ENCODE results near the gene TAGLN2. TPM values are rescaled to one million over a fixed set of nuclear protein-coding genes. Genes with fewer than 3 reads are reported as not detected.

The TAGLN2 gene
- total and polyA plus RNA-seq, 4 donors = 75.1 to 101 (median 89.2) TPM

DNA sequence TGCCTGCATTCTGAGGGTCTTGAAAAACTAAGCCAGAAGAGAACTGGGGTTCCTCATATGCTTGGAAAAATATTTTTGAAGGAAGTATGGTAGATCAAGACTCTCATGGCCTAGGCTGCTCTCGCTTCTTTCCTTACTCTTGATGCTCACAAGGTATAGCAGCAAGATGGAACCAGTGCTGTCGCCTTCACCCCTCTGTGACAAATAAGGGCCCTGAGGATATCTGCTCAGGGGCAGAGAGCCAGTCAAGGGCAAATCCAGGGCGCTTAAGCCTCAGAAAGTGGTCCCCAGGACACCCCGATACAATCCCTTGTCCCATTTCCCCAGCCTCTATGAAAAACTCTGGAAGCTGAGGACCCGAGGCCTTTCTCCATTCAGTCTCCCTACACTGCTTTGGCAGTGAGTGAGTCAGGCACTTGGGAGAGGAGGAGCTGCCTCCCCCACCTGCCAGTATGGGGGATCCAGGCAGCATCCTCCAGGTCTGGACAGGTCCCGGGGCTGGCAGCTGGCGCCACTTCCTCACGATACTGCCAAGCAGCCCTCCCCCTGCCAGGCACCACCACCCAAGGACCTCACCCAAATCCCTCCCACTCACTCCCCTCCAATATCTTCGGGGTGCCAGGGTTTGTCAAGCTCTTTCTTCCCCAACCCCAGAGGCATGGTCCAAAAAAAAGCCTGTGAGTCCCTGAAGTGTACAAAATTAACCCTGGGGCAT is 18.8 kb upstream of the TAGLN2 start:
- Histone ChIP-seq H3K27me3 (ENCODE audit: control insufficient read depth, insufficient read depth, low read length) (peaks cover 10% of the 10 kb centered on the region), H3K4me3 (ENCODE audit: low read depth, low read length) (no peak overlapping the region)
- WGBS (ENCODE audit: insufficient coverage) = 76% methylated on average over 8 of the region's 9 CpGs

DNA sequence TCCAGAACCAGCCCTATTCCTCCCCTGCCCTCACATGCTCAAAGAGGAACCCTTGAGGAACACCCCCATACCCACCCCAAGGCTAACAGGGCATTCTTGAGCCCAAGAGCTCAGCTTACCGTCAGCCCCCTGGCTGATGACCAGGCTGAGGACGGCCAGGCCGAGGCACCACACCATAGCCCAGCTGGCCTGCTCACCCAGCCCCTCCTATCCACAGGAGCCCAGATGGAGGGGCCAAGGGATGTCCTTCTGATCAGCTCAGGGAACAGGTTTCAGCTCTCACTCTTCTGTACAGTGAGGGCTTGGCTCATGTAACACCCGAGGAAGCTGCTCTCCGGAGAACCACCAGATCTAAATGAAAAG is 18.0 kb upstream of the TAGLN2 start:
- Histone ChIP-seq H3K27ac (ENCODE audit: low read depth, low read length) (no peak overlapping the region), H3K4me3 (ENCODE audit: low read depth, low read length) (no peak overlapping the region)
- 81% methylated on average over 3 of the region's 5 CpGs for WGBS (ENCODE audit: insufficient coverage)

More for the DNA sequence above, 18.8 kb upstream of the TAGLN2 start:
- Histone ChIP-seq H3K4me1 (ENCODE audit: control insufficient read depth, insufficient read depth, low read length) (peaks cover 40% of the 10 kb centered on the region), H3K9me3 (ENCODE audit: control insufficient read depth, insufficient read depth, low read length) (no peaks in the 10 kb centered on the region), H3K36me3 (ENCODE audit: control insufficient read depth, insufficient read depth, low read length) (no peaks in the 10 kb centered on the region), H3K27ac (ENCODE audit: low read depth, low read length) (no peak overlapping the region)
- DNase-seq (ENCODE audit: low read depth in 4 of 6, low spot score in 6 of 6) = peak in 1 of 6 donors; percentile 43

DNA sequence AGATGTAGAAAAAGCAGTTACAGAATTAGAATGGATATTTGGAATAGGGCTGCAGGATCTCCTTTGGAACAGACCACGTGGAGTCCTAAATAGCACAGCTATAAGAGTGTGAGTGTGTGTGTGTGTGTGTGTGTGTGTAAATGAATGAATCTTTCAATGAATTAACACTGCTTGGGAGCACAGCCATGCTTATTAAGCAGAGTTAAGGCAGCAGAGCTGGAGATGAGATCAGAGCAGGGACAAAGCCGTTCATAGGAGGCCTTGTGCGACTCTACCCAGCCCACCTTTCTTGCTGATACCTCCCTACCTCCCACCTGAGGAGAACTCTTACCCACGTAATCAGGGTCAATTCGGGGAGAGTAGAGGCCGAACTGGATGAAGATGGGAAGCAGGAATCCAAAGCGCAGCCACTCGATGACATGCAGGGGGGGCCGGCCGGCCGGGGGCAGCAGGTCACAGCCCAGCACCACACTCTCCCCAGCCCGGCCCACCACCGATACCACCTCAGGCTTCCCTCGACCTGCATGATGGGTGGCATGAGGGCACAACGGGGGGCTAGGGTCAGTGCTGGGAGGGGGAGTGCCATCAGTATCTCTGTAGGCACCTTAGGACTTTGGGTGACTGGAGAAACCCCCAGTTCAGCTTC is 17.4 kb upstream of the TAGLN2 start:
- H3K27ac ChIP-seq (ENCODE audit: low read depth, low read length) = no peak overlapping the region
- H3K9me3 ChIP-seq (ENCODE audit: control insufficient read depth, insufficient read depth, low read length) = no peaks in the 10 kb centered on the region
- no peaks in the 10 kb centered on the region for H3K36me3 ChIP-seq (ENCODE audit: control insufficient read depth, insufficient read depth, low read length)
- H3K4me3 ChIP-seq (ENCODE audit: low read depth, low read length) = no peak overlapping the region
- H3K27me3 ChIP-seq (ENCODE audit: control insufficient read depth, insufficient read depth, low read length) = peaks cover 10% of the 10 kb centered on the region
- peaks cover 40% of the 10 kb centered on the region for H3K4me1 ChIP-seq (ENCODE audit: control insufficient read depth, insufficient read depth, low read length)
- 66% methylated on average over 8 of the region's 15 CpGs for whole genome bisulfite sequencing (ENCODE audit: insufficient coverage)
- peak in 2 of 6 donors; percentile 50 to 65 for DNase-seq (ENCODE audit: low read depth in 4 of 6, low spot score in 6 of 6)

More for the DNA sequence above, 18.0 kb upstream of the TAGLN2 start:
- DNase-seq (ENCODE audit: low read depth in 4 of 6, low spot score in 6 of 6) = no peak
- peaks cover 40% of the 10 kb centered on the region for H3K4me1 ChIP-seq (ENCODE audit: control insufficient read depth, insufficient read depth, low read length)
- peaks cover 10% of the 10 kb centered on the region for H3K27me3 ChIP-seq (ENCODE audit: control insufficient read depth, insufficient read depth, low read length)
- H3K9me3 ChIP-seq (ENCODE audit: control insufficient read depth, insufficient read depth, low read length) = no peaks in the 10 kb centered on the region
- no peaks in the 10 kb centered on the region for H3K36me3 ChIP-seq (ENCODE audit: control insufficient read depth, insufficient read depth, low read length)

DNA sequence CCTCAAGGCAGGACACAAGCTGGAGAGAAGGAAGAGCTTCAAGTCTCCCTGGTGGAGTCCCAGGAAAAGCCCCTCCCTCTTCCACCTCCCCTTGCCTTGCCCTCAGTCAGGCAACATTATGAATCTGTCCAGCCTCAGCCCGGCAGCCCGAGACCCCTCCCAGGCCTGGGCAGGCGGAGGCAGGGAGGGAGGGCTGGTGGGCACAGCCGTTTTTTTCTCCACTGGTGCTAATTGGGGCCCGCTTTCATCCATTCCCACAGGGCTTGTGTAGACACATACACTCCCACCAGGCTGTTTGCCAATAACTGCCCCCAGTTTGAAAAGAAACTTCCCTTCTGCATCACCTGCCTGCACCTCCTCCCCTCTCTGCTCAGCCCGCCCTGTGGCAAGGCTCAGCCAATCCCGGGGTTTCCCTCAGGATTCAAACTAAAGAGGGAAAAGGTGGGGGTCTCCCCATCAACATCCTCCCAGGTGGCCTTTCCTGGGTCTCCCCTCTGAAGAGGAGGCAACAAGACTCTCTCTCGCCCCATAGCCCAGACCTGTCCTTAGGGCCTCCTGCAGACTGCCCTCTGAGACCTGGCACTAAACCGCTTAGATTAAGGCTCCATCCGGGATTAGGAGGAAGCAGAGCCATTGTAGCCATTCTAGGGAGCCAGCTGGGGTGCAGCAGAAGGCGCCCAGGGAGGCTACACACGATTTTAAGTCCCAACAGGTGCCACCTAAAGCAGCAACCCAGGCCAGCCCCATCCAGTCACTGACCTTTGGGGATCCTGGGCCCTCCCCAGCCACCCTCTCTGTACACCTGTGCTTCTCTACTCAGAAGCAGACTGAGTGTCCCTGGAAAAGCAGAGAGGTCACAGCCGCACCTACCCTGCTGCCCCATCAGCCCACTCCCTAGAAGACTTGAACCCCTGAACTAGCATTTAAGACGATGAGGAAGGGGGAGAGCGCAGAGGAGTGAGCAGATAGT is 16.6 kb upstream of the TAGLN2 start:
- H3K4me3 ChIP-seq (ENCODE audit: low read depth, low read length) = no peak overlapping the region
- no peak overlapping the region for H3K27ac ChIP-seq (ENCODE audit: low read depth, low read length)
- peaks cover 10% of the 10 kb centered on the region for H3K27me3 ChIP-seq (ENCODE audit: control insufficient read depth, insufficient read depth, low read length)
- no peaks in the 10 kb centered on the region for H3K9me3 ChIP-seq (ENCODE audit: control insufficient read depth, insufficient read depth, low read length)
- H3K36me3 ChIP-seq (ENCODE audit: control insufficient read depth, insufficient read depth, low read length) = no peaks in the 10 kb centered on the region
- WGBS (ENCODE audit: insufficient coverage) = 51% methylated on average over 11 of the region's 15 CpGs
- H3K4me1 ChIP-seq (ENCODE audit: control insufficient read depth, insufficient read depth, low read length) = peaks cover 48% of the 10 kb centered on the region
- DNase-seq (ENCODE audit: low read depth in 4 of 6, low spot score in 6 of 6) = peak in 2 of 6 donors; percentile 47 to 59

DNA sequence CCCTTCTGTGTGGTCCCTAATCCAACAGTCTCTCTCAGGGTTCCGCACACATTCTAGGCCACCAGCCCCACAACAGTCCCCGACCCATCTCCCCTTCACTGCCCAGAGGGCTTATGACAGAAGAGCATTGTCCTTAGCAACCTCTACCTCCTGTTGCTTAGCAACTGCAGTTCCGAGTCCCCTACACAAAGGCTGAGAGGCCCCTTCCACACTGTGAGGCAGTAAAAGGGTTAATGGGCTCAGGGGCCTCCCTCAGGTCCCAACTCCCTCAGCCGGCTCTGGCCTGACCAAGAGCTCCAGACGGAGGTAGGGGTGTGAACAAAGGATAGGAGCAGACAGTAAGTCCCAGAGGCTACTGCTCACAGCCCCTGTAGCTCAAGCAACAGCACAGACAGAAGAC is 15.8 kb upstream of the TAGLN2 start:
- Histone ChIP-seq H3K4me1 (ENCODE audit: control insufficient read depth, insufficient read depth, low read length) (peaks cover 55% of the 10 kb centered on the region), H3K27me3 (ENCODE audit: control insufficient read depth, insufficient read depth, low read length) (peaks cover 10% of the 10 kb centered on the region), H3K9me3 (ENCODE audit: control insufficient read depth, insufficient read depth, low read length) (no peaks in the 10 kb centered on the region), H3K27ac (ENCODE audit: low read depth, low read length) (no peak overlapping the region), H3K36me3 (ENCODE audit: control insufficient read depth, insufficient read depth, low read length) (no peaks in the 10 kb centered on the region), H3K4me3 (ENCODE audit: low read depth, low read length) (no peak overlapping the region)
- peak in 1 of 6 donors; percentile 83 for DNase-seq (ENCODE audit: low read depth in 4 of 6, low spot score in 6 of 6)
- 10% methylated on average over 3 of the region's 5 CpGs for WGBS (ENCODE audit: insufficient coverage)

DNA sequence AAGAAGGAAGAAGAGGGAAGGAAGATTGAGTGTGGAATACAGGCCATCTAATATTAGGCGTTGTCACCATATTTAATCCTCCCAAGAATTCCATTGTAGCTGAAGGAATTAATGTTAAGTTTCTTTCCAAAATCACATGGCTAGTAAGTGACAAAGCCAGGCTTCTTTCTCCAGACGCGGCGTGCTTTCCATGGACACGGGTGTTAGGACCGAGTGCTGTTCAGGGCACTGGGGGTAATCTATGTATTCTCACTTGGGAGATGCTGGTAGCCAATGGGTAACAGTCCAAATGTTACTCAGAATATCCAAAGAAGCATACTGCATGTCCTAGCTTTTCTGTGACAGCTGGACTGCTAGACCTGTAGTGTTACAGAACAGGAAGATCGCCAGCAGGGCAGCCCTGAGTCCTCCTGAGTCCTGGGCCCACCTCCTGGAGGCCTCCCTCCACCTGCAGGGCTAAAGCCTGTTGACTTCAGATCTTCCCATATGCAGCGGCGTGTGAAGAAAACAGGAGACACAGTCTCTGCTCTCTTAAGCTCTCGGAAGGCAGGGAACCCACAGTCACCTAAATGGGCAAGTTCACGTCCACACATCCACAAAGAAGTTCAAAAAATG is 14.8 kb upstream of the TAGLN2 start:
- Histone ChIP-seq H3K4me3 (ENCODE audit: low read depth, low read length) (no peak overlapping the region), H3K27me3 (ENCODE audit: control insufficient read depth, insufficient read depth, low read length) (peaks cover 10% of the 10 kb centered on the region), H3K27ac (ENCODE audit: low read depth, low read length) (no peak overlapping the region), H3K9me3 (ENCODE audit: control insufficient read depth, insufficient read depth, low read length) (no peaks in the 10 kb centered on the region), H3K4me1 (ENCODE audit: control insufficient read depth, insufficient read depth, low read length) (peaks cover 47% of the 10 kb centered on the region), H3K36me3 (ENCODE audit: control insufficient read depth, insufficient read depth, low read length) (peaks cover 3% of the 10 kb centered on the region)
- 67% methylated on average over 4 of the region's 11 CpGs for WGBS (ENCODE audit: insufficient coverage)
- no peak for DNase-seq (ENCODE audit: low read depth in 4 of 6, low spot score in 6 of 6)

DNA sequence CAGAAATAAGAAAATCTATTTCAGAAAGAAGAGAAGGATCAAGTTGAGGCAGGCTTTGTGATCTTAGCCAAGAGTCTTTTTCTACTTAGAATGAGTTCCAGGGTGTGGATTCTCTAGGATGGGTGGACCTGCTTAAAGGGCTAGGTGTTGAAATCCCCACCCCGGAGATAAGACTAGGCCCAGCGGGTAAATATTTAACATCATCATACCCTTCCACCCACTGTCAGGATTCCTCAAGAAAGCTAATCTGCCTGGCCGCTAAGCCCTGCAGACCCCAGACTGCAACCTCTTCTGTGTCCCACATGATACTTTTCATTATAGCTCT is 14.3 kb upstream of the TAGLN2 start:
- no CpG with 5 or more reads among the region's 3 CpGs for WGBS (ENCODE audit: insufficient coverage)
- H3K4me3 ChIP-seq (ENCODE audit: low read depth, low read length) = no peak overlapping the region
- no peak overlapping the region for H3K27ac ChIP-seq (ENCODE audit: low read depth, low read length)
- H3K36me3 ChIP-seq (ENCODE audit: control insufficient read depth, insufficient read depth, low read length) = peaks cover 3% of the 10 kb centered on the region
- peaks cover 7% of the 10 kb centered on the region for H3K27me3 ChIP-seq (ENCODE audit: control insufficient read depth, insufficient read depth, low read length)
- H3K4me1 ChIP-seq (ENCODE audit: control insufficient read depth, insufficient read depth, low read length) = peaks cover 46% of the 10 kb centered on the region
- no peaks in the 10 kb centered on the region for H3K9me3 ChIP-seq (ENCODE audit: control insufficient read depth, insufficient read depth, low read length)
- no peak for DNase-seq (ENCODE audit: low read depth in 4 of 6, low spot score in 6 of 6)

DNA sequence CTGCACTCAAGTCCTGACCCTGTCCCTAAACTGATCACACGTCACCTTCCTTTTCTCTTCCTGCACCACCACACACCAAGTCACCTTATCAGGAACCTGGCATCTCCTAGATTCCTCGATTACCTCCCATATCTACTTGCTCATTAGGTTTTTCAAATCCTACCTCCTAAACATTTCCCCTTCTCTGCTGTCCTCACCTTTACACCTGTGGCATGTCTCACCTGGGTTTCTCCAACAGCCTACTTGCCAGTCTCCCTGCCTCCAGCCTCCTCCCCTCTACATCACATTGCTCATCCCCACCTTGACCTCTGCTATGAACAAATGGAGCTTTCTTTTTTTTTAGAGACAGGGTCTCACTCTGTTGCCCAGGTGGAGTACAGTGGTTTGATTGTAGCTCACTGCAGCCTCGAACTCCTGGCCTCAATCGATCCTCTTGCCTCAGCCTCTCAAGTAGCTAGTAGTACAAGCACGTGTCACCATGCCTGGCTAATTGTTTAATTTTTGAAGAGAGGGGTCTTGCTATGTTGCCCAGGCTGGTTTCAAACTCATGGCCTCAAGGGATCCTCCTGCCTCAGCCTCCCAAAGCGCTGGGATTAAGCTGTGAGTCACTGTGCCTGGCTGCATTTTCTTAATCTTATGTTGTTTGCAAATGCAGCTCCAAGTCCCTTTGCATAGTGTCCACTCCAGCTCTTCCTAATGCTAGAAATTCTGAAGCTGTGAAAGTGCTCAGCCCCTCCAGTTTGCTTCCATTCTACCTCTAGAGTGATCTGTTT is 13.8 kb upstream of the TAGLN2 start:
- no peaks in the 10 kb centered on the region for H3K9me3 ChIP-seq (ENCODE audit: control insufficient read depth, insufficient read depth, low read length)
- no peak overlapping the region for H3K4me3 ChIP-seq (ENCODE audit: low read depth, low read length)
- H3K27ac ChIP-seq (ENCODE audit: low read depth, low read length) = no peak overlapping the region
- peaks cover 6% of the 10 kb centered on the region for H3K36me3 ChIP-seq (ENCODE audit: control insufficient read depth, insufficient read depth, low read length)
- H3K27me3 ChIP-seq (ENCODE audit: control insufficient read depth, insufficient read depth, low read length) = peaks cover 2% of the 10 kb centered on the region
- peaks cover 40% of the 10 kb centered on the region for H3K4me1 ChIP-seq (ENCODE audit: control insufficient read depth, insufficient read depth, low read length)
- DNase-seq (ENCODE audit: low read depth in 4 of 6, low spot score in 6 of 6) = no peak
- WGBS (ENCODE audit: insufficient coverage) = 92% methylated on average over 5 of the region's 6 CpGs
